Measurements from ENCODE around the gene WNT7B. TPM values are rescaled to one million over a fixed set of nuclear protein-coding genes. Genes with fewer than 3 reads are reported as not detected.

The WNT7B gene
- total RNA-seq, 1 donor from 2014 or later: 22.1 TPM

GRCh38 chr22:45972091-45972888 is 4.7 kb downstream of the WNT7B start:
- no peak for DNase-seq (ENCODE audit: low spot score)

- no peak for DNase-seq (ENCODE audit: low spot score)
Measured at GRCh38 chr22:45971408-45972028, 5.4 kb downstream of the WNT7B start.

GRCh38 chr22:45970705-45971407 is 6.1 kb downstream of the WNT7B start:
- DNase-seq (ENCODE audit: low spot score): no peak

- no peak for DNase-seq (ENCODE audit: low spot score)
Measured at GRCh38 chr22:45969801-45970470, 7.0 kb downstream of the WNT7B start.

DNA sequence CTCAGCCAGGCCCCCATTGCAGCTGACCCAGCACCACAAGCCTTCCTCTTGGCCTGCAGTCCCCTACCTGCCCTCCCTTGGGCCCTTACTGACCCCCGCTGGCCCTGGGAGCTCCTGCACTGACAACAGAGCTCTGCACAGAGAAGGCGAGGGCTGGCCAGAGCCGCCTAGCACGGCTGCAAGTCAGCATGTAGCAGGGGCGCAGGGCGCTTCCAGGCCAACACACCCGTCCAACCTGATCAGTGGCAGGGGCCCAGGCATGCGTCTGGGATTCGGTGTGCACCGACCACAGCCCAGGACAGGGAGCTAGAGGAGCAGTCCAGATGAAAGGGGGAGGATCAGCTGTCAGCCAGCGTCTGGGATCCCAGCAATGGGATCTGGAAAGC is 7.6 kb downstream of the WNT7B start:
- no peak for DNase-seq (ENCODE audit: low spot score)

DNA sequence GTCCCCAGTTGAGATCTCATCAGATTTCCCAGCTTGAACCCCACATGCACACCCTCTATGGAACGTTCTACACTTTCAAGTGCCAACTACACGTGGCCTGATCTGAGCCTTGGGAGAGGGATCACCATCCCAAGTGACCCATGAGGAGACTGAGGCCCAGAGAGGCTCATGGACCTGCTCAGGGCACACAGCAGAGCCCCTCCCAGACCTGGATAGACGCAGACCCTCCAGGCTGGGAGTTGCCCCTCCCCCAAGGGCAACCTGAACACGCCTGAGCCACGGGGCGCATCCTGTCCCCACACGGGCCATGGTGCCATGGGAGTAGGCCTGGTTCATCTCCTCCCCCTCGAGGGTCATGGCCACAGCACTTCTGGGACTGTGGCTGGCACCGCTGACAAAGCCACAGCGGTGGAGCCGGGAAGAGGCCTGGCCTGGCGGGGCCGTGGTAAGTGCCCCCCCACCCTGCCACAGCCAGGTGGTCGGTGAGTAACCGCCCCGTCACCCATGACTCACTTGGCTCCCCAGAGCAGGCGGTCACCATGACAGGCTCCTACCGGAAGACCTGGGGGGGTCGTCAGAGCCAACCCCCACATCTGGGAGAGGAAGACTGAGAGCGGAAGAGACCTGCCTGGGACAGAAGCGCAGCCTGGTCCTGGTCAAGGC is 8.1 kb downstream of the WNT7B start:
- no peak for DNase-seq (ENCODE audit: low spot score)

- no peak for DNase-seq (ENCODE audit: low spot score)
Measured at GRCh38 chr22:45968003-45968650, 8.8 kb downstream of the WNT7B start.

GRCh38 chr22:45966895-45967365 is 10.0 kb downstream of the WNT7B start:
- no peak for DNase-seq (ENCODE audit: low spot score)

DNA sequence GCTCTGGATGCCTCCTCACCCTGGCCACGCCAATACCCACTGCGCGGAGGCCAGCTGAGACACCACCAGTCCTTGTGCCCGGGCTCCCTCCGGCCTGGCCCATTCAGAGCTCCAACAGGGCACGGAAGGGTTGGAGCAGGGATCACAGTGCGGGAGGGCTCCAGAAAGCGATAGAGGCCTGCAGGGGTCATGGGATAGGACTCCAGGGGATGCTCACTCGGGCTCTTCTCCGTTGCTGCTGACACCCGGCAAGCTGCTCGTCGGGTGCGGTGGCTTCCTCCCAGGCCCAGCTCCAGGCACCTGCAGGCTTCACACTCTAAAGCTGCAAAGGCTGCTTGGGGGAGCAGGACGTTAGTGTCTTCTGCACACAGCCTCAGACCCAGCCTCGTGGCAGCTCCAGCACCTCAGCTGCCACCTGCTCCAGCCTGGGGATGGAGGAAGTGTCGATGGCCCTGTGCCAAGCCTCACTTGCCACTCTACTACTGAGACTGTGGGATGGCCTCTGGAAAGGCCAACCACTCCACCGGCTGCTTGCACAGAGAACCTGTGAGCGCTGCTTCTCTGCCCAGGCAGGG is 10.6 kb downstream of the WNT7B start:
- DNase-seq (ENCODE audit: low spot score): no peak

DNA sequence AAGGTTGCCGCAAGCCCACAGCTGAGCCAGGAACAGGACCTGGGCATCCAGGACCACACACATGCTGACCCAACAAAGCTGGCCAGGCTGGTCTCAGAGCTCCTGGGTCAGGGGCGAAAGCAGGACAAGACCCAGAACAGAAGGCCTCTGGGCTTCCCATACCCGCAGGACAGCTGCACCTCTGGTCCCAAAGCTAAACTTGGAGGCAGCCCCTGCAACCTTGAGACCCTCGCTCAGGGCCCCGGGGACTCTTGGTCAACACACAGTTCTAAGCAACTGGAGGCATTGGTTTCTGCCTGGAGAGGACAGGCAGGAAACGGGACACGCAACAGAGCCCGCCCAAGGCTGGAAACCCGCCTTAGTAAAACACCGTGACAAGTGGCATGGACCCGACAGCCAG is 11.4 kb downstream of the WNT7B start:
- no peak for DNase-seq (ENCODE audit: low spot score)

GRCh38 chr22:45964926-45965527 is 11.9 kb downstream of the WNT7B start:
- no peak for DNase-seq (ENCODE audit: low spot score)

DNA sequence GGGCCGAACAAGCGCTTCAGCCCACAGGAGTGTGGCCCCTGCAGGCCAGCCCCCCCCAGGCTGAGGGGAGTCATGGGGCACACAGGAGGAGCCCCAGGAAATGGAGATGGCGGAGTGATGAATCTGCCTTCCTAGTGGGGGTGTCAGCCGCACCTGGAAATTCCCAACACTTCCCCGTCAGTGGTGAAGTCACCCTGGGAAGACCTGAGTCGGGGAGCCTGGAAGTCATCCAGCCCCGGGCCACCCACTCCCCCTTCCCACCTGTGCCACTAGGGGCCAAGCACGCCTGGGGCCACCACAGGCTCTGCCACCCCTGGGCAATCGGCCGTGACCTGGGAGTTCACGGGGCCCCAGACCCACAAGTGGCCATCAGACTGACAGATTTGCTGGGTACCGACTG is 12.6 kb downstream of the WNT7B start:
- DNase-seq (ENCODE audit: low spot score): no peak

DNA sequence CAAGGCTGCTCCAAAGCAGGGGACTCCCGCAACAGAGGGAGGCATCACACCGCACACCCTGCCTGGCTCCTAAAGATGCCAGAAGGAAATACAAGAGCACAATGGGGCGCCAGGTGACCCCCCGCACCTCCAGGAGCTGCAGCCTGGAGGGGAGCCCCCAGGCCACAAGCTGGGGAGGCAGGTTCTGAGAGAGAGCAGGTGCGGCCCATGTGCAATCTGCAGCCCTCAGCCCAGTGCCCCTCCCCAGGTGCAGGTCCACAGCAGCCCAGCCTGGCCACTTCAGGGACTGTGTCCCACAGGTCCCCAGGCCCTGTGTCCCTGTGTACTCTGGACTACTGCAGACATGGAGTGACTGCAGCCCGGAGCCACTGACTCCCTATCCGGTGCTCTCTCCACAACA is 13.1 kb downstream of the WNT7B start:
- no peak for DNase-seq (ENCODE audit: low spot score)

DNA sequence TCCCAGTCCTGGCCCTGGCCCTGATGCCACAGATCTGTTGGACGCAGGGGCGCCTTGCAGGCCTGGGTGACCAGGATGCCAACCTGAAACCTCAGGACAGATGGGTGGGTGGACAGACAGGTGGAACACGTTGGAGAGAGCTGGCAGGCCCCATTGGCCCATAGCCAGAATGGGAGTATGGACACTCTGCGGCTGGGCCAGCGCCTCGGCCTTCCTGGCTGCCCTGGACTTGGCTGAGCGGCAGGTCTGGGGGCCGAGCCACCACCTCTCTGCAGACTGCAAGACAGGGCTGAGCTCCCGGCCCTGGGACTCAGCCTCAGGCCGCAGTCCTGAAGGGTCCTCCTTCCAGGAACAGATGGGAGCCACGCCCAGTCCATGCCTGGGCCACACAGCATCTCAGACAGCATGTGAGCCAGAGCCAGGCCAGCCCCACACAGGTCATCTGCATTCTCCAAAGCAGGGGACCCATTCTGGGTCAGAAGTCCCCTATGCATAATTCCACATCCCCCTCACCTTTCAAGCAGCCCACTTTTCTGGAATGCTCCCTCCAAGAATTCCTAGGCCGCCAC is 14.1 kb downstream of the WNT7B start:
- DNase-seq (ENCODE audit: low spot score): no peak

DNA sequence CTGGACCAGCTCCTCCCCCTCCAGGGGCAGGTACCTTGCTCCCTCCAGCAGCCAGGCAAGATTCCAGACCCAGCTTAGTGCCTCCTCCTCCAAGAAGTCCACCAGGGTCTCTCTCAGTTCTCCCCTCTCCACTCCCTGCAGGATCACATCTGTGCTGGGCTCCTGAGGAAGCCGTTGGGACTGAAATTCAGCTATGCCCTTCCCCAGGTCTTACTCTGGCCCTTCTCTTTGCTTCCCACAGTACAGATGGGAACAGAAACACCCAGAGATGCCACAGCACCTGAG is 14.6 kb downstream of the WNT7B start:
- no peak for DNase-seq (ENCODE audit: low spot score)

DNA sequence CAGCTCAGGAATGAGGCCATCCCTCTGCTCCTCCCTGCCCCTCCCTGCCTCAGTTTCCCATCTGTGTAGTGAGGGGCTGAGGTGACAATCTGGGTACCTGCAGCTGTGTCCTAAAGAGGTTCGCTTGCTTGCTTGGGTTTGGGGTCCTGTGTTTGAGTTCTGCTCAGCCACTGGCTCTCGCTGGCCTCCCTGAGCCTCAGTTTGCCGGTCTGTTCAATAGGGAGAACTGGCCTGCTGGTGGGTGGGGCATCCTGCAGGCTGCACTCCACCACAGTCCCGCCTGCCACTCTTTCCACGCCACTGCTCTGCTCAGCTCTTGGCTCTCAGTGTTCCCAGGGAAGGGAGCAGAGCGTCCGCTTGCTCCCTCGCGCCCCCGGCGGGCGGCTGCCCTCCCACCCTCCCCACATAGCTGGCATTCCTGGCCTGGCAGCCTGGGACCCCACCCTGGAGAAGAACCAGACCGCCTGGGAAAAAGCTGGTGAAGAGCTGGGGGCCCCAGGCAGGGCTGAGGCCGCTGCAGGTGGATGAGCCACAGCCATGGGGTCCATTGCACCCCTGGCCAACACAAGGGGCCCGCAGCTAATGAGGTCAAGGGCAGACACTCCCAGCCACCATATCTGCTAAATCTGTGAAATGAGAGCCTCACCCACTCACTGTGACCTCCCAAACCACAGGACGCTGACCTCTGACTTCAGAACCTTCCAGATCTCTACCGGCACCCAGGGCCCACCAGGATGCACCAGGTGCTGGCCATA is 15.1 kb downstream of the WNT7B start:
- DNase-seq (ENCODE audit: low spot score): no peak

GRCh38 chr22:45960477-45961386 is 16.2 kb downstream of the WNT7B start:
- DNase-seq (ENCODE audit: low spot score): no peak

- DNase-seq (ENCODE audit: low spot score): no peak
Measured at GRCh38 chr22:45959719-45960476, 17.1 kb downstream of the WNT7B start.
